Kidney (tissue), 22 donors: ENCODE results near the gene ZNF471. TPM values are rescaled to one million over a fixed set of nuclear protein-coding genes. Genes with fewer than 3 reads are reported as not detected.

Experiments used
- DNase-seq, 5 donors: peaks; one replicate each; pipeline ENCODE4 v3.0.0-alpha.2; 2013 to 2020
- FAIRE-seq: peaks from 2 replicates; lab custom pipeline; 2012; peaks lifted over from hg19 to GRCh38; lab: Jason Lieb, UNC
- H3K27ac ChIP-seq, 2 donors: one replicate each; pipeline ENCODE4 v1.7.0; 2013; ENCODE audit warnings: low read depth in 2 of 2, low read length in 2 of 2, inconsistent platforms in 1 of 2
- H3K27me3 ChIP-seq: one replicate; pipeline ENCODE4 v1.7.1; 2013; ENCODE audit warnings: low read length, inconsistent platforms; ENCODE audit not compliant: control insufficient read depth, insufficient read depth
- H3K36me3 ChIP-seq, 3 donors: one replicate each; pipeline versions ENCODE4 v1.7.0 to v1.7.1; 2013; ENCODE audit warnings: low read length in 3 of 3, control low read depth in 1 of 3, inconsistent platforms in 1 of 3; ENCODE audit not compliant: insufficient read depth in 3 of 3, control insufficient read depth in 2 of 3
- H3K4me1 ChIP-seq, 3 donors: one replicate each; pipeline versions ENCODE4 v1.7.0 to v1.7.1; 2013; ENCODE audit warnings: low read length in 3 of 3, inconsistent platforms in 1 of 3, low read depth in 1 of 3; ENCODE audit not compliant: control insufficient read depth in 2 of 3, insufficient read depth in 2 of 3
- H3K4me3 ChIP-seq, 3 donors: one replicate each; pipeline versions ENCODE4 v1.7.0 to v1.8.1; 2013; ENCODE audit warnings: low read length in 3 of 3, control low read depth in 1 of 3, inconsistent platforms in 1 of 3
- H3K9ac ChIP-seq, 3 donors: one replicate each; pipeline versions ENCODE4 v1.7.0 to v1.7.1; 2013; ENCODE audit warnings: low read length in 3 of 3, control low read depth in 1 of 3, inconsistent platforms in 1 of 3
- H3K9me3 ChIP-seq, 3 donors: one replicate each; pipeline versions ENCODE4 v1.7.0 to v1.7.1; 2013; ENCODE audit warnings: low read length in 3 of 3, control low read depth in 1 of 3, inconsistent platforms in 1 of 3; ENCODE audit not compliant: control insufficient read depth in 2 of 3, insufficient read depth in 1 of 3
- CTCF ChIP-seq: IDR thresholded peaks from 3 replicates; pipeline ENCODE4 v1.5.1; 2012; ENCODE audit warnings: mild to moderate bottlenecking, moderate library complexity, borderline replicate concordance; ENCODE audit not compliant: insufficient read depth; ENCODE audit errors: extremely low read depth
- intact Hi-C: fragments of 100-400 bp; cut with DNase I; formaldehyde crosslinking; loops from one replicate; pipeline ENCODE4 v1.11.1; 2022
- long read RNA-seq, 10 donors: library from polyadenylated mRNA in 1 of 10; unstranded in 1 of 10; transcript quantifications; one replicate each; pipeline ENCODE4 v2.0.0 and lab custom pipeline, GENCODE V29; 2021 to 2026
- polyA plus RNA-seq: library from polyadenylated mRNA; stranded (reverse); fragments of 350-450 nt; fragmentation: Illumina TruSeq; extraction: RNeasy Lipid Tissue Mini Kit (QIAGEN cat#74804); gene quantifications from one replicate; pipeline ENCODE4 v1.2.3, GENCODE V29; 2014; ENCODE audit warnings: low read depth, low replicate concordance; ENCODE audit not compliant: insufficient read depth
- total RNA-seq: library from RNA; stranded (reverse); fragmentation: NEBNext Ultra II Directional; extraction: Animal tissue kit (Norgen Biotek cat#: 25700); gene quantifications from one replicate; pipeline ENCODE4 v1.2.1, GENCODE V29; 2021
- donor health status: control.
- donor health status: control.
- donor health status: control.
- donor health status: control.
- donor health status: control.
- donor health status: DM: yes; HTN: yes; CAD: no.
- donor health status: Normal renal cell carcinoma (clear cell type).

Gene ZNF471
- total RNA-seq = 9.3 TPM
- 2.6 TPM for polyA plus RNA-seq
- long read RNA-seq, donor 1, full-length matches to known transcripts = 1 of 1 reads
- long read RNA-seq, donor 1, partial matches to known transcripts = 0 of 1 reads
- long read RNA-seq, donor 1, other reads (novel, unspliced or antisense) = 0 of 1 reads
- long read RNA-seq, donor 2, full-length matches to known transcripts = 4 of 4 reads
- long read RNA-seq, donor 2, partial matches to known transcripts = 0 of 4 reads
- long read RNA-seq, donor 2, other reads (novel, unspliced or antisense) = 0 of 4 reads
- long read RNA-seq, donor 3, full-length matches to known transcripts = 4 of 10 reads
- long read RNA-seq, donor 3, partial matches to known transcripts = 6 of 10 reads
- long read RNA-seq, donor 3, other reads (novel, unspliced or antisense) = 0 of 10 reads
- long read RNA-seq, donor 4 = 0 reads
- long read RNA-seq, donor 5 = 0 reads
- long read RNA-seq, donor 6, full-length matches to known transcripts = 1 of 1 reads
- long read RNA-seq, donor 6, partial matches to known transcripts = 0 of 1 reads
- long read RNA-seq, donor 6, other reads (novel, unspliced or antisense) = 0 of 1 reads
- long read RNA-seq, donor 7, full-length matches to known transcripts = 4 of 9 reads
- long read RNA-seq, donor 7, partial matches to known transcripts = 3 of 9 reads
- long read RNA-seq, donor 7, other reads (novel, unspliced or antisense) = 2 of 9 reads
- long read RNA-seq, donor 8 = 0 reads
- long read RNA-seq, donor 9, full-length matches to known transcripts = 2 of 2 reads
- long read RNA-seq, donor 9, partial matches to known transcripts = 0 of 2 reads
- long read RNA-seq, donor 9, other reads (novel, unspliced or antisense) = 0 of 2 reads
- long read RNA-seq, donor 10, full-length matches to known transcripts = 2 of 2 reads
- long read RNA-seq, donor 10, partial matches to known transcripts = 0 of 2 reads
- long read RNA-seq, donor 10, other reads (novel, unspliced or antisense) = 0 of 2 reads

- peak within 1 kb of the TSS; percentile 62 to 100 (median 72) for H3K9ac ChIP-seq
- DNase-seq = peak; percentile 99 to 100 (median 99)
- no peak for TF ChIP-seq CTCF
- no peaks in the 10 kb centered on the region for H3K27me3 ChIP-seq
- peaks cover 0 to 4% (median 2%) of the 10 kb centered on the region in 3 donors for H3K9me3 ChIP-seq
- peak within 1 kb of the TSS; percentile 96 to 97 for H3K27ac ChIP-seq
- peak; percentile 86 for FAIRE-seq
- intact Hi-C loops = no loop called here
- H3K4me3 ChIP-seq = peak within 1 kb of the TSS; percentile 78 to 100 (median 96)
- H3K4me1 ChIP-seq = peaks cover 4 to 11% (median 4%) of the 10 kb centered on the region in 3 donors
- peaks cover 0 to 3% (median 0%) of the 10 kb centered on the region in 3 donors for H3K36me3 ChIP-seq
Measured at GRCh38 chr19:56507446-56508289, at the start of gene ZNF471. TSS of gene ZNF471 (plus strand) at chr19:56507855. CDS start at chr19:56511572, 3,717 bp downstream.

DNA sequence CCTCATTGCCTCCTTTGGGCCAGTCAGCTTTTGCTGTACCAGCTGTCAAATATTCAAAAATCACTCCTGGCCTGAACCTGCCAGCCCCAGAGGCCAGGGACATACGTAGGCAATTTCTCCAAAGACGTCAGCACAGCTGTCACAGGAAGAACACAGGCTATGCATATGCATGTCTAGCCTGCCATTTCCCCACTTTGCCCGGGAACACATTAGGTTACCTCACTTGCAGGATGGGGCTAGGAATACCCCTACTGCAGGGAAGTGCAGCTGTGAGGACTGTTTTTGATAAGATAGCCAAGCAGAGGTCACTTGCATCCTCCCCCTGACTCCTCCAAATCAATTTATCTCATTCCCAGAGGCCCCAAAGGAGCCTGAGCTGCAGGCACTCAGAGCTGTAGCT is 33.3 kb upstream of the ZNF471 start:
- peaks cover 0 to 10% (median 2%) of the 10 kb centered on the region in 3 donors for H3K36me3 ChIP-seq

More for the DNA sequence above, 33.3 kb upstream of the ZNF471 start:
- Histone ChIP-seq H3K4me3 (no peak overlapping the region), H3K27ac (no peak overlapping the region), H3K9me3 (peaks cover 0 to 22% (median 2%) of the 10 kb centered on the region in 3 donors), H3K27me3 (no peaks in the 10 kb centered on the region), H3K4me1 (peaks cover 0 to 5% (median 0%) of the 10 kb centered on the region in 3 donors), H3K9ac (no peak overlapping the region)
- intact Hi-C loops = no loop called here
- no peak for DNase-seq
- no peak for TF ChIP-seq CTCF
- no peak for FAIRE-seq
